Measurements from ENCODE around the gene BOC. TPM values are rescaled to one million over a fixed set of nuclear protein-coding genes. Genes with fewer than 3 reads are reported as not detected.

BOC gene
- total RNA-seq, 2 donors from 2014 or later = 0.66 TPM; not detected in 1

DNA sequence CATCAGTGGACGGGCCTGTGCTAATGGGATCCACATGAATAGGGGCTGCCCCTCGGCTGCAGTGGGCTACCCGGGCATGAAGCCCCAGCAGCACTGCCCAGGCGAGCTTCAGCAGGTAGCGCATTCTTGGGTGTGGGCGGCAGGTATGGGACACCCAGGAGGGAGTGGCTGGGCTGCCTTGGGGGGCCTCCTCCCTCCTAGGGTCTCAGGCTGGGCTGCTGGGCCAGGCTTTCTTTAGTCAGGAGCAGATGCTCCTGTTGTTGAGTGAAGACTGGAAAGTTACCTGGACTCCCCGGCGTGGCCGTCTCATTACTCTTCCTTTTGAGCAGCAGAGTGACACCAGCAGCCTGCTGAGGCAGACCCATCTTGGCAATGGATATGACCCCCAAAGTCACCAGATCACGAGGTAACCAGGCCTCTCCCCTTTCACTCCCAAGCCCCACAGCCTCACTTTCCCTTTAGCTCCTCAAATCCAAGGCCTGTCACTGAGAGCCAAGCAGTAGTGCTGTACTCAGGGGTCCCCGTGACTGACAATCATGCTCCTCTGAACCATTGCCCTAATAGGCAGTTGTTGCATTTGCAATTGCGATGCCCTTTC, 73.2 kb downstream of the BOC start:
- Mint-ChIP-seq H3K9me3 (no peaks in the 10 kb centered on the region), H3K4me1 (no peaks in the 10 kb centered on the region), H3K27me3 (peaks cover 10% of the 10 kb centered on the region), H3K36me3 (ENCODE audit: low read depth) (no peaks in the 10 kb centered on the region), H3K4me3 (no peak overlapping the region), H3K27ac (no peak overlapping the region)
- ATAC-seq (replicated peaks) = no peak

DNA sequence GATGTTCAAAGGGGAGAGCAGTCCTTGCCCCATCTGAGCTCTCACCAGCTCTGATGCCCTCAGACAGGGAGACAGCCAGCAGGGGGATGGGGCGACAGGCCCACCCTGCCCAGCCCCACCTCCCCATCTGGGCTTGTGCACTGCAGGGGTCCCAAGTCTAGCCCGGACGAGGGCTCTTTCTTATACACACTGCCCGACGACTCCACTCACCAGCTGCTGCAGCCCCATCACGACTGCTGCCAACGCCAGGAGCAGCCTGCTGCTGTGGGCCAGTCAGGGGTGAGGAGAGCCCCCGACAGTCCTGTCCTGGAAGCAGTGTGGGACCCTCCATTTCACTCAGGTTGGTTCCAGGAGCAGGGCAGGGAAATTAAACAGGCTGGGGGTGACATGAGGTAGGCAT, 73.9 kb downstream of the BOC start:
- Mint-ChIP-seq H3K27ac (no peak overlapping the region), H3K4me3 (no peak overlapping the region), H3K27me3 (peaks cover 10% of the 10 kb centered on the region), H3K4me1 (no peaks in the 10 kb centered on the region), H3K9me3 (no peaks in the 10 kb centered on the region), H3K36me3 (ENCODE audit: low read depth) (no peaks in the 10 kb centered on the region)
- ATAC-seq (replicated peaks) = no peak

GRCh38 chr3:113285741-113286140, 74.4 kb downstream of the BOC start:
- ATAC-seq (replicated peaks) = no peak
- Mint-ChIP-seq H3K36me3 (ENCODE audit: low read depth) (no peaks in the 10 kb centered on the region), H3K27ac (no peak overlapping the region), H3K27me3 (peaks cover 10% of the 10 kb centered on the region), H3K9me3 (no peaks in the 10 kb centered on the region), H3K4me3 (no peak overlapping the region), H3K4me1 (no peaks in the 10 kb centered on the region)

GRCh38 chr3:113286524-113286923, 75.2 kb downstream of the BOC start:
- Mint-ChIP-seq H3K27ac (no peak overlapping the region), H3K27me3 (peaks cover 8% of the 10 kb centered on the region), H3K36me3 (ENCODE audit: low read depth) (no peaks in the 10 kb centered on the region), H3K9me3 (no peaks in the 10 kb centered on the region), H3K4me1 (no peaks in the 10 kb centered on the region), H3K4me3 (no peak overlapping the region)
- ATAC-seq (replicated peaks) = no peak

DNA sequence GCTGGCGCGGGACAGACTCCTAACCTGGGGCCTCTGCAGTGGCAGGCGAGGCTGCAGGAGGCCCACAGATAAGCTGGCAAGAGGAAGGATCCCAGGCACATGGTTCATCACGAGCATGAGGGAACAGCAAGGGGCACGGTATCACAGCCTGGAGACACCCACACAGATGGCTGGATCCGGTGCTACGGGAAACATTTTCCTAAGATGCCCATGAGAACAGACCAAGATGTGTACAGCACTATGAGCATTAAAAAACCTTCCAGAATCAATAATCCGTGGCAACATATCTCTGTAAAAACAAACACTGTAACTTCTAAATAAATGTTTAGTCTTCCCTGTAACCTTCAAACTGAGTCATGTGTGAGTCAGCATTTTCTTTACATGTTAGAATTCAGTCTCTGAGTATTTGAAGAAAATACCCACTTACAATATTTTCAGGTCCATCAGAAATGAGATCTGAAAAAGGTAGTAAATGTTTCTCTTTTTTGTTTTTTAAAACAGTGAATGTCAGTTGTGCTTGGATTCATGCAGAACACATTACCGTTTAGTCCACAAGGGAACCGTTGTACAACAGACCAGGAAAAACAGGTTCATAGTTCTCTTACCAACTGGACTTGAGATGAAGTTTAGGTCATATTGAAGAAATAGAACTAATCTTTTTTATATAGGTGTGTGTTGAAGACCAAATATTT, 75.9 kb downstream of the BOC start:
- no peak for ATAC-seq (replicated peaks)
- Mint-ChIP-seq H3K27ac (no peak overlapping the region), H3K27me3 (peaks cover 4% of the 10 kb centered on the region), H3K36me3 (ENCODE audit: low read depth) (no peaks in the 10 kb centered on the region), H3K9me3 (no peaks in the 10 kb centered on the region), H3K4me3 (no peak overlapping the region), H3K4me1 (no peaks in the 10 kb centered on the region)

- H3K4me3 Mint-ChIP-seq = no peak overlapping the region
- peak; percentile 38 for ATAC-seq (replicated peaks)
- no peaks in the 10 kb centered on the region for H3K27me3 Mint-ChIP-seq
- H3K9me3 Mint-ChIP-seq = no peaks in the 10 kb centered on the region
- no peaks in the 10 kb centered on the region for H3K36me3 Mint-ChIP-seq (ENCODE audit: low read depth)
- no peak overlapping the region for H3K27ac Mint-ChIP-seq
- H3K4me1 Mint-ChIP-seq = no peaks in the 10 kb centered on the region
These were observed 76.7 kb downstream of the BOC start for GRCh38 chr3:113287803-113288648.

DNA sequence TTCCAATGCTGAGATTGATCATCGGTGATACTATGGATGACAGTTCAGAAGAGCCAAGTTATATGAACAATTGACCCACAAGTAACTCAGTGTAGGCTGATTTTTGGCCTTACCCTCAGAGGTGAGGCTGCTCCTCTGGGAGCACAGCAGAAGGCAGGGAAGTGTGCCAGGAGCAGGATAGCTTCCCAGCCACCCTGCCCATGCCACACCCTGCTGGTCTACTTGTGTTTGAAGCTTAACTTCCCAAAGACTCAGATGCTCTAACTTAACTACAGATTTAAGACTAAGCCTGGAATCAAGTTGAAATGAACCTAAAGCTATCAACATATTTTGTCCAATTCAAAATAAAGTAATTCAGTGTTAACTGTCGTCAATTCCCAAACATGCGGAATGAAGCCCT, 77.5 kb downstream of the BOC start:
- H3K36me3 Mint-ChIP-seq (ENCODE audit: low read depth) = no peaks in the 10 kb centered on the region
- H3K4me1 Mint-ChIP-seq = no peaks in the 10 kb centered on the region
- no peaks in the 10 kb centered on the region for H3K27me3 Mint-ChIP-seq
- no peaks in the 10 kb centered on the region for H3K9me3 Mint-ChIP-seq
- no peak overlapping the region for H3K27ac Mint-ChIP-seq
- no peak for ATAC-seq (replicated peaks)
- H3K4me3 Mint-ChIP-seq = no peak overlapping the region

GRCh38 chr3:113291572-113291971, 80.2 kb downstream of the BOC start:
- Mint-ChIP-seq H3K27me3 (no peaks in the 10 kb centered on the region), H3K4me3 (no peak overlapping the region), H3K36me3 (ENCODE audit: low read depth) (no peaks in the 10 kb centered on the region), H3K9me3 (no peaks in the 10 kb centered on the region), H3K27ac (no peak overlapping the region), H3K4me1 (no peaks in the 10 kb centered on the region)
- no peak for ATAC-seq (replicated peaks)

GRCh38 chr3:113292933-113293332, 81.6 kb downstream of the BOC start:
- Mint-ChIP-seq H3K27me3 (no peaks in the 10 kb centered on the region), H3K36me3 (ENCODE audit: low read depth) (no peaks in the 10 kb centered on the region), H3K9me3 (no peaks in the 10 kb centered on the region), H3K27ac (no peak overlapping the region), H3K4me3 (no peak overlapping the region), H3K4me1 (no peaks in the 10 kb centered on the region)
- peak; percentile 28 for ATAC-seq (replicated peaks)

DNA sequence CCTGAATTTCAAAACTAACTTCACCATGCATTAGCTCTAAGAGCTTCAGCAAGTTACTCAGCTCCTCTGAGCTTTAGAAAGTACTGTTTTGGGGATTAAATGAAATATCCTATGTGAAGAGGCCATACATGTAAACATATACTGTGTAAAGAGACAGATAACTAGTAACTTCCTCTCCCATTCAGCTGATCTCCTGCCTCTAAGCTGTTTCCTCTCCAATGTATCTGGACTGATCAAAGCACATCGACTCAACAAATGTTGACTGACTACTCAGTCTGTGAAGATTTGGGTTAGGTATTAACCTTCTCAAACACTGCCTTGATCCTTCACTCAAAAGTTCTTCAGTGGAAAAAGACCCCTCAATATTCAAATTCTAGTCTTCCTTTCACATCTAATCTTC, 82.0 kb downstream of the BOC start:
- no peak for ATAC-seq (replicated peaks)
- Mint-ChIP-seq H3K36me3 (ENCODE audit: low read depth) (no peaks in the 10 kb centered on the region), H3K27ac (no peak overlapping the region), H3K27me3 (no peaks in the 10 kb centered on the region), H3K4me1 (no peaks in the 10 kb centered on the region), H3K4me3 (no peak overlapping the region), H3K9me3 (no peaks in the 10 kb centered on the region)

GRCh38 chr3:113295463-113295862, 84.1 kb downstream of the BOC start:
- ATAC-seq (replicated peaks) = no peak
- H3K4me1 Mint-ChIP-seq = no peaks in the 10 kb centered on the region

GRCh38 chr3:113297287-113297686, 85.9 kb downstream of the BOC start:
- Mint-ChIP-seq H3K9me3 (no peaks in the 10 kb centered on the region), H3K27ac (peak overlapping the region; percentile 16), H3K36me3 (ENCODE audit: low read depth) (no peaks in the 10 kb centered on the region), H3K4me3 (no peak overlapping the region), H3K4me1 (no peaks in the 10 kb centered on the region), H3K27me3 (no peaks in the 10 kb centered on the region)
- no peak for ATAC-seq (replicated peaks)

More at GRCh38 chr3:113295463-113295862, 84.1 kb downstream of the BOC start:
- no peaks in the 10 kb centered on the region for H3K9me3 Mint-ChIP-seq
- no peak overlapping the region for H3K4me3 Mint-ChIP-seq
- no peak overlapping the region for H3K27ac Mint-ChIP-seq
- H3K27me3 Mint-ChIP-seq = no peaks in the 10 kb centered on the region
- no peaks in the 10 kb centered on the region for H3K36me3 Mint-ChIP-seq (ENCODE audit: low read depth)

GRCh38 chr3:113297841-113298240, 86.5 kb downstream of the BOC start:
- no peak for ATAC-seq (replicated peaks)
- Mint-ChIP-seq H3K36me3 (ENCODE audit: low read depth) (no peaks in the 10 kb centered on the region), H3K9me3 (no peaks in the 10 kb centered on the region), H3K27ac (no peak overlapping the region), H3K27me3 (no peaks in the 10 kb centered on the region), H3K4me1 (no peaks in the 10 kb centered on the region), H3K4me3 (no peak overlapping the region)

DNA sequence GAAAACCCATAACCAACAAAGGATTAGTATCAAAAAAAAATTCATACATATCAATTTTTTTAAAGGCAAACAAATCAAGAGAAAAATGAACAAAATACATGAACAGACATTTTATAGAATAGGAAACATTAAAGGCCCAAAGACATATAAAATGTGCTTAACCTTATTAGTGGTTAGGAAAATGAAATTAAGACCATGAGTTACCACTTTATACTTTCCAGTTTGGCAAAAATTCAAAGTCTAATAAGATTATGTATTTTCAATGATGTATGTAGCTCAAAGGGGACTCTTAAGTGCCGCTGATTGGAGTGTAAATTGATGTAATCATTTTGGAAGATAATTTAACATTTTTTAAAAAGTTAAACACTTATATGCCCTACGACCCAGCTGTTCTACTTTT, 89.2 kb downstream of the BOC start:
- Mint-ChIP-seq H3K4me1 (no peaks in the 10 kb centered on the region), H3K27ac (no peak overlapping the region), H3K4me3 (no peak overlapping the region), H3K27me3 (no peaks in the 10 kb centered on the region), H3K36me3 (ENCODE audit: low read depth) (no peaks in the 10 kb centered on the region), H3K9me3 (no peaks in the 10 kb centered on the region)
- no peak for ATAC-seq (replicated peaks)

DNA sequence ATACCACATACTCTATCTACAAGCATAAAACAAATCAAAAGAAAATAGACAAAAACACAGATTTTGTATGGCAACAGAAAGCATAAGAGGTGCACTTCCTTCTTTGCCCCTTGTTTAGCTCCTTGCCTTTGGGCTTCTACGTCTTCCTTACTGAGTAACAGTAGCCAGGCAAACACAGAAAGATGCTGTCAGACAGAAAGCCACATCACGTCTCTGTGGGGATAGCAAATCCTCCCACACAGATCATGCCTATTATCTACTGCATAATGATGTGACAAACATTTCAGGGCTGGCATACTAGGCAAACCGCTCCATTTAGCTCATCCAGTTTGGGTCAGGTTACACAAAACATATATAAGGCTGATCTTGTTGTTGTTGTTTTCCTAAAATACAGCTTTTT, 92.7 kb downstream of the BOC start:
- no peak overlapping the region for H3K27ac Mint-ChIP-seq
- ATAC-seq (replicated peaks) = no peak
- H3K9me3 Mint-ChIP-seq = no peaks in the 10 kb centered on the region
- H3K4me3 Mint-ChIP-seq = no peak overlapping the region
- no peaks in the 10 kb centered on the region for H3K27me3 Mint-ChIP-seq
- no peaks in the 10 kb centered on the region for H3K36me3 Mint-ChIP-seq (ENCODE audit: low read depth)
- no peaks in the 10 kb centered on the region for H3K4me1 Mint-ChIP-seq

Measured in activated T-helper 17 cell treated with anti-CD3 and anti-CD28 coated beads, Interleukin-2, amount 50 U/mL, for 72 hours (primary cell).